HG03442 (cell line): Measurements from ENCODE around the gene F8A1.
"Not testable (repeated sequence)": the region's sequence is repeated elsewhere in the genome, so short reads cannot be mapped to it uniquely, and the experiment has no call there.

Experiments
- ATAC-seq: cut with Tn5 transposase; IDR thresholded peaks from one replicate; pipeline ENCODE4 v1.9.1; 2021; ENCODE audit warnings: mild to moderate bottlenecking, moderate library complexity; ENCODE audit not compliant: unreplicated experiment

Gene F8A1

DNA sequence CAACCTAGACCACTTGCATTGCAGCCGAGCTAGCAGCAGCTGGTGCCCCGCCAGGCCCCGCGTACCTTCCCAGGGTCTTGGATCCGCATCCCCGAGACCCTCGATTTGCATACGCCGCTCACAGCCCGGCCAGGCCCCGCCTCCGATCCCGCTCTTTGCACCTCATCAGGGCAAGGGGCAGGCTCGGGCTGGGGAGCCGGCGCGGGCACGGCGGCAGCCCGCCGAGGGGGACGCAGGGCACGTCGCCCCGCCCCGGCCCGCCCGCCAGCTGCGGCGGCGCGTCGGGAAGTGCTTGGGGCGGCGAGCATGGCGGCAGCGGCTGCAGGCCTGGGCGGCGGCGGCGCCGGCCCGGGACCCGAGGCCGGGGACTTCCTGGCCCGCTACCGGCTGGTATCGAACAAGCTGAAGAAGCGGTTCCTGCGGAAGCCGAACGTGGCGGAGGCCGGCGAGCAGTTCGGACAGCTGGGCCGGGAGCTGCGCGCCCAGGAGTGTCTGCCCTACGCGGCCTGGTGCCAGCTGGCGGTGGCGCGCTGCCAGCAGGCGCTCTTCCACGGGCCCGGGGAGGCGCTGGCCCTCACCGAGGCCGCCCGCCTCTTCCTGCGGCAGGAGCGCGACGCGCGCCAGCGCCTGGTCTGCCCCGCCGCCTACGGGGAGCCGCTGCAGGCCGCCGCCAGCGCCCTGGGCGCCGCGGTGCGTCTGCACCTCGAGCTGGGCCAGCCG, at the start of gene F8A1:
Gene F8A1, plus strand, starts transcription at position 287 of the 720 bp plus-strand sequence. Its CDS starts 20 bp downstream, at position 307.
- peak; percentile 78 for ATAC-seq

DNA sequence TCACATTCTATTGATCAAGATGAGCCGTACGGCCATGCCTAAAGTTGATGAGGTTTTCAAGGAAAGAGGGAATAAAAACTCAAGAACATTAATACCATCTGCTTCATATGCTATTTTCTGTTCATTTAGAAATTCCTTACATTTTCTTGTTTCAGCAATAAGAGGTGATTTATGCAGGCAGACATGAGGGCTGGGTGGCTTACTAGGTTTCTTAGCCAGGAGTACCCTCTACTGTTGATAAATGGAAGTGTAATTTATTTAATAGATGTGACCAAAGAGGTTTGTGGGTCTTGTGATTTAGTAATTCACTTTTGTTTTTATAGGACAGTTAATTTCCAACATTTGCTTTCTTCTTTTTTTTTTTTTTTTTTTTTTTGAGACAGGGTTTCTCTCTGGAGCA, 45.3 kb upstream of the F8A1 start:
- no peak for ATAC-seq

DNA sequence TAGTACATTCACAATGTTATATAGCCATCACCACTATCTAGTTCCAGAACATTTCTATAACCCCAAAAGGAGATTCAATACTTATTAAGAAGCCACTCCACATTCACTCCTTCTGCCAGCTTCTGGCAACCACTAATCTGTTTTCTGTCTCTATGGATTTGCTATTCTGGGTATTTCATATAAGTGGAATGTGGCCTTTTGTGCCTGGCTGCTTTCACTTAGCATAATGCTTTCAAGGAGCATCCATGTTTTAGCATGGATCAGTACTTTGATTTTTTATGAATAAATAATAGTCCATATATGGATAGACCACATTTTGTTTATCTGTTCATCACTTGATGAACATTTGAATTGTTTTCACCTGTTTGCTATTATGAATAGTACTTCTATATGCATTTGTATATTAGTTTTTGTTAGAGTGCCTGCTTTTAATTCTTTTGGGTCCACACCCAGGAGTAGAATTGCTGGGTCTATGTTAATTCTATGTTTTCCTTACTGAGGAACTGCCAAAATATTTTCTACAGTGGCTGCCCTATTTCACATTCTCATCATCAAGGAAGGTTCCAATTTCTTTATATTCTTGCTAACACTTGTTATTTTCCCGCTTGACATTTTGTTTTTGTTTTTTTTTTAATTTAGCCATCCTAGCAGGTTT, 35.1 kb upstream of the F8A1 start:
- ATAC-seq: no peak

DNA sequence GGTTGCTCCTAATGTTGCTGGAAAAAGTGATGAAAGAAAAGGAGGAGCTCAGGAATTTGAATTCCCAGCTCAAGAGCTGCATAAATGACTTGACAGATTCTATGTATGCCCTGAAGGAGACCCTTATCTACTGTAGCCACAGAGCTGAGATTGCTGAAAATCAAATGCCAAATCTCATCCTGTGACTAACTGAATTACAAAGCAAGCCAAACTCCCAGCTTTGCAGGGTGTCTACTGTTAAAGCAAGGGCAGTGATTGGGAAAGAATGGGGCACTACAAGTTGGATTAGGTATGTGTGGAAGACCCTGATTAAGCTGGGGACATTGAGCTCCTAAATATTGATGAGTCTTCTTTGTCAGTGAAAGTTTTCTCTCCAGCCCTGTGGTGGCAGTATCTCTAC, 30.9 kb upstream of the F8A1 start:
- no peak for ATAC-seq

DNA sequence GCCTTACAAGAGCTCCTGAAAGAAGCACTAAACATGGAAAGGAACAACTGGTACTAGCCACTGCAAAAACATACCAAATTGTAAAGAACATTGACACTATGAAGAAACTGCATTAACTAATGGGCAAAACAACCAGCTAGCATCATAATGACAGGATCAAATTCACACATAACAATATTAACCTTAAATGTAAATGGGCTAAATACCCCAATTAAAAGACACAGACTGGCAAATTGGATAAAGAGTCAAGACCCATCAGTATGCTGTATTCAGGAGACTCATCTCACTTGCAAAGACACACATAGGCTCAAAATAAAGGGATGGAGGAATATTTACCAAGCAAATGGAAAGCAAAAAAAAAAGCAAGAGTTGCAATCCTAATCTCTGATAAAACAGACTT, 17.6 kb upstream of the F8A1 start:
- not testable (repeated sequence) for ATAC-seq

DNA sequence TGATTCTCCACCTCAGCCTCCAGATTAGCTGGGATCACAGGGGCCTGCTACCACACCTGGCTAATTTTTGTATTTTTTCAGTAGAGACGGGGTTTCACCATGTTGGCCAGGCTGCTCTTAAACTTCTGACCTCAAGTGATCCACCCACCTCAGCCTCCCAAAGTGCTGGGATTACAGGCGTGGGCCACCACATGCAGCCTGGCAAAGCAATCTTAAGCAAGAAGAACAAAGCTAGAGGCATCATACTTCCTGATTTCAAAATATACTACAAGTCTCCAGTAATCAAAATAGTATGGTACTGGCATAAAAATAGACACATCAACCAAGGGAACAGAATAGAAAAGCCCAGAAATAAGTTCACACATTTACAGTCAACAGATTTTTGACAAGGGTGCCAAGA, 12.8 kb upstream of the F8A1 start:
- ATAC-seq: no peak

DNA sequence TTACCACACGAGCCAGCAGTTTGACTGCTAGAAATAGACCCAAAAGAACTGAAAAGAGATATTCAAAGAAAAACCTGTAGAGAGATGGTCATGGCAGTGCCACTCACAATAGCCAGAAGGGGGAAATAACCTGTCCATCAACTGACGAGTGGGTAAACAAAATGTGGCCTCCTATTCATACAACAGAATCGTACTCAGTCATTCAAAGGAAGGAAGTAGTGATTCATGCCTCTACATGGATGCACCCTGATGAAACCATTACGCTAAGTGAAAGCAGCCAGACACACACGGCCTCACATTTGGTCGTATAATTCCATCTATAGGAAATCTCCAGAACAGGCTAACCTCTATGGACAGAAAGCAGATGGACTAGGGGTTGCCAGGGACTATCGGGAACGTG, 2.1 kb upstream of the F8A1 start:
- not testable (repeated sequence) for ATAC-seq

DNA sequence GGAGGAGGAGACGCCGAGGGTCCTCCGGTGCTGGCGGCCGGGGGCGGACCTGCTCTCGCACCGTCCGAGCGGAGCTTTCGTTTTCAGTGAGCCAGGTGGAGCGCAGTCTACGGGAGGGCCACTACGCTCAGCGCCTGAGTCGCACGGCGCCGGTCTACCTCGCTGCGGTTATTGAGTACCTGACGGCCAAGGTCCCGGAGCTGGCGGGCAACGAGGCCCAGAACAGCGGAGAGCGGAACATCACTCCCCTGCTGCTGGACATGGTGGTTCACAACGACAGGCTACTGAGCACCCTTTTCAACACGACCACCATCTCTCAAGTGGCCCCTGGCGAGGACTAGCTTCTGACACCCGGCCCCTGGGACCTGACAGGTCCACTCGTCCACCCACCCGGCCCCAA, 1.1 kb upstream of the F8A1 start:
- not testable (repeated sequence) for ATAC-seq

DNA sequence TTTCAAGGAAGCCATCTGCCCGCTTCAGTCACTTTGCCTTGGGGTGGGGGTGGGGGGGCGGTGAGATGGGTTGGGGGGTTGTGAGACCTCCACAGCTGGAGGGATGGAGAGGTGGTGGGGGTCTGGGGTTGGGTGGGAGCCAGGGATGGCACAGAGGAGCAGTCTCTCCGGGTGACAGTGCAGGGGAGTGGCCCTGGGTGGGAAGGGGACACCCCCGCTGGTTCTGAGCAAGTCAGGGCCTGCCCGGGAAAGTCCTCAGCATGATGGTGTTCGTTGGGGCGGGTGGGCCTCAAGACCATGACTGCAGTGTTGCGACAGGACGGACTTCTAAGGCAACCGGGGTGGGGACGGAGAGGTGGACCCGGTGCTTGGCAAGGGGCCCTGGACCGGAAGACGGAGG, 606 bp upstream of the F8A1 start:
- ATAC-seq: not testable (repeated sequence)

DNA sequence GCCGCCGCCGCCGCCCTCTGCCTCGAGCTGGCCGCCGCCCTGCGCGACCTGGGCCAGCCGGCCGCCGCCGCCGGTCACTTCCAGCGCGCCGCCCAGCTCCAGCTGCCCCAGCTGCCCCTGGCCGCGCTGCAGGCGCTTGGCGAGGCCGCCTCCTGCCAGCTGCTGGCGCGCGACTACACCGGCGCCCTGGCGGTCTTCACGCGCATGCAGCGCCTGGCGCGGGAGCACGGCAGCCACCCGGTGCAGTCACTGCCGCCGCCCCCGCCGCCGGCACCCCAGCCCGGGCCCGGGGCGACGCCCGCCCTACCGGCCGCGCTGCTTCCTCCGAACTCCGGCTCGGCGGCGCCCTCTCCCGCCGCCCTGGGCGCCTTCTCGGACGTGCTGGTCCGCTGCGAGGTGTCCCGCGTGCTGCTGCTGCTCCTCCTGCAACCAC, 650 bp downstream of the F8A1 start:
- ATAC-seq: peak; percentile 42

DNA sequence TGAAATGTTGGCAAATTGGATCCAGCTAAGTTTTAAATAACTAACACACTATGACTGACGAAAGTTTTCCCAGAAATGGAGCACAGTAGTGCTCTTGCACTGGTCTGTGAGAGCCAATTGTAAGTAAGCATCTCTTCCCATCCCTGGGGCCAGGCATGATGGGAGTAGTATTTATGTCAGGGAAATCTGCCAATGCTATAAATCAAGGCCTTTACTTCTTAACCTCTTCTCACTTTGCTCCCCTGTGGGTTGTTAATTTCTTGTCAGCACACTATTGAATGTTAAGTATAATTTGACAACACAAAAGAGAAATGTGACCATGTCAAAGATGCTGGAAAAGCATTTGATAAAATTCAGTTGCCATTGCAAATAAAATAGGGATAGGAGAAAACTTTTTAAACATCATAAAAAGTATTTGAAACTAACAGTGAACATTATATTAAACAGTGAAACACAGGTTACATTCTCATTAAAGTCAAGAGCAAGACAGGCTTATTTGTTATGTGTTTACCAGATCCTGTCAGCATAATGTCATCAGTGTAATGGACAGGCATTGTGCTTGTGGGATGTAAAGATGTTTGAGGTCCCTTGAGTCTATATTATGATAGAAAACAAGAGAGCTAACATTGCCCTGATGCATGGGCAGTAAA, 5.0 kb downstream of the F8A1 start:
- no peak for ATAC-seq

DNA sequence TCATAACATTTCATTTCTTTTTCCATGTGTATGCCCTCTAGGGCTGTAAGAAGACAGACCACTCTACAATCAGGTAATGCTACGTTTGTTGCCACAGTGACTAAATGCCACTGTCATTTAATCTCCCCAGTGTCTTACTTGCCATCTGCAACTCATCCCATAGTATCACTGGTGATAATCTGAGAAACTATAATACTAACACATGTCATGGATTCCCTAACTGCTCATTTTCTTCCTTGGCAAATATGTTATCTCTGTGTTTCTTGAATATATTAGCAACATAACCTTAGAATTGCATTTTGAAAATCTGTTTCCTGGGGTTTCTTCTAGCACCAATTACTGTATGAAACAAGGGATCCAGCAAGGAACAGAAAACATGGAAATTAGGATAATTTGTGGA, 6.1 kb downstream of the F8A1 start:
- ATAC-seq: no peak

DNA sequence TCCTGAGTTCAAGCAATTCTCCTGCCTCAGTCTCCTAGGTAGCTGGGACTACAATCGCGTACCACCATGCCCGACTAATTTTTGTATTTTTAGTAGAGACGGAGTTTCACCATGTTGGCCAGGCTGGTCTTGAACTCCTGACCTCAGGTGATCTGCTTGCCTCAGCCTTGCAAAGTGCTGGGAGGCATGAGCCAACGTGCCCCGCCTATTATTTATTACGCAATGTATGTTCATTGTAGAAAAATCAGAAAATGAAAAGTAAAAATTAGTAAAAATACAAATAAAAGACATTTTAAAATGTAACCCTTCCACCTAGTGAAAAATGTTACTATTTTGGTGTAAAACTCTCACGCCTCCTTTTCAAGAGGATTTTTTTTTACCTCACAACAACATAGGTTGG, 14.2 kb downstream of the F8A1 start:
- ATAC-seq: no peak

DNA sequence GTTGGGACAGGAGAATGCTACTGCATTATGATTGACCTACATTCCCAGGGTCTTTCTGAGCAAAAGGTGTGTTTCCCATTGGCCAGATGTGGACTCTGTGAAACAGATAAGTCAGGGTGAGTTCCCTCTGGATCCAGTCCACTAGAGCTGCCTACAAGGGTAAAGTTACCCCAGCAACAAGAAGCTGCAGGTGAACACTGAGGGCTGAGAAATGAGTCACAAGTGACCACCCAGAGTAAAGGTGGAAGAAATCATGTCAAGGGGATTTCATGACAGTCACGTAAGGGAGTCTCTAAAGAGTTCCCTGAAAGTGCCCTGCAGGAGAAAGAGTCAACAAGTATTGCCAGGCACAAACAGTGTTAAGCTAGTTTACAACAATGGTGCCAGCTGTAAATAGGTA, 16.3 kb downstream of the F8A1 start:
- no peak for ATAC-seq

DNA sequence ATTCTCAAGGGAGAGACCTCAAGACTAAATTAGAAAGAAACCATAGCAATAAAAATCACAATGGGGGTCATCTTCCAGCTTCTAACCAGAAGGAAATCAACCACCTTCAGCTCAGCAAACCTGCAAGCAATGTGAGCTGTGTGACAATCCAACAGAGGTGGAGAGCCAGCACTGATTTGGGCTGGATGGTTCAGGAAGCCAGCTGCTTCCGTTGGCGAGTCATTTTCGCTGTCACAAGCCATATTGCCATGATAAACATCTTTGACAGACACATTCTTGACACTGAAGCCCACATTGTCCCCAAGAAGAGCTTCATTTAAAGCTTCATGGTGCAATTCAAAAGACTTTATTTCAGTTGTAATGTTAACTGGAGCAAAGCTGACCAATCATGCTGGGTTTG, 22.7 kb downstream of the F8A1 start:
- no peak for ATAC-seq

DNA sequence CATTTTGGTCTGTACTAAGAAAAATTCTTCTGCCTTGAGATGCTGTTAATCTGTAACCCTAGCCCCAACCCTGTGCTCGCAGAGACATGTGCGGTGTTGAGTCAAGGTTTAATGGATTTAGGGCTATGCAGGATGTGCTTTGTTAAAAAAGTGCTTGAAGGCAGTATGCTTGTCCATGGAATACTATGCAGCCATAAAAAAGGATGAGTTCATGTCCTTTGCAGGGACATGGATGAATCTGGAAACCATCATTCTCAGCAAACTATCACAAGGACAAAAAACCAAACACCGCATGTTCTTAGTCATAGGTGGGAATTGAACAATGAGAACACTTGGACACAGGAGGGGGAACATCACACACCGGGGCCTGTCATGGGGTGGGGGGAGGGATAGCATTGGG, 23.9 kb downstream of the F8A1 start:
- not testable (repeated sequence) for ATAC-seq

DNA sequence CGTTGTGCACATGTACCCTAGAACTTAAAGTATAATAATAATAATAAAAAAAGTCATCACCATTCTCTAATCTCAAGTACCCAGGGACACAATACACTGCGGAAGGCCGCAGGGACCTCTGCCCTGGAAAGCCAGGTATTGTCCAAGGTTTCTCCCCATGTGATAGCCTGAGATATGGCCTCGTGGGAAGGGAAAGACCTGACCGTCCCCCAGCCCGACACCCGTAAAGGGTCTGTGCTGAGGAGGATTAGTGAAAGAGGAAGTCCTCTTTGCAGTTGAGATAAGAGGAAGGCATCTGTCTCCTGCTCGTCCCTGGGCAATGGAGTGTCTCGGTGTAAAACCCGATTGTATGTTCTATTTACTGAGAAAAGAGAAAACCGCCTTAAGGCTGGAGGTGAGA, 24.4 kb downstream of the F8A1 start:
- not testable (repeated sequence) for ATAC-seq

DNA sequence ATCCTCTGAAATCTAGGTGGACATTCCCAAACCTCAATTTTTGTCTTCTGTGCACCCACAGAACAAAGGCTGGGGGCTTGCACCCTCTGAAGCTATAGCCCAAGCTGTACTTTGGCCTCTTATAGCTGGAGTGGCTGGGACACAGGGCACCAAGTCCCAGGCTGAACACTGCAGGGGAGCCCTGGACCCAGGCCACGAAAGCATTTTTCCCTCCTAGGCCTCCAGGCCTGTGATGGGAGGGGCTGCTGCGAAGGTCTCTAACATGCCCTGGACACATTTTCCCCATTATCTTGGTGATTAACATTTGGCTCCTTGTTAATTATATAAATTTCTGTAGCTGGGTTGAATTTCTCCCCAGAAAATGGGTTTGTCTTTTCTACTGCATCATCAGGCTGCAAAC, 27.9 kb downstream of the F8A1 start:
- ATAC-seq: no peak

DNA sequence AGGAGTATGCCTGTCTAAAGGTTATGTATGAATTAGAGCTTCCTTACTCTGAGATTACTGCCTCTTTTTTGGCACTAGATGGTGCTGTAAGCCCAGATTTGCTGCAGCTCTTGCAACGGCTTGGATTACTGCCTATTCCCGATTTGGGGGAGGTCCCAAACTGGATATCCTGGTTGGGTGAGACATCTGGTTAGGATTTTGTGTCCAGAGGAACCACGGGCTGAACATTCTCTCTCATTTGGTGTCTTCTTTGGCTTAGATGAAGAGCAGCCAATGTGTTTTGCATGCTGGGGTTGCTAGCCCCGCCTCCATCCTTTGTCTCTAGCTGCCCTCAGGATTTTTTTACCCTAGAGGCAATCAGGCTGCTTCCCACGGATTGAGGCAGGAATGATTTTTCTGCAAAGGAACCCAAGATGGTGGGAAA, 31.9 kb downstream of the F8A1 start:
- peak; percentile 46 for ATAC-seq

DNA sequence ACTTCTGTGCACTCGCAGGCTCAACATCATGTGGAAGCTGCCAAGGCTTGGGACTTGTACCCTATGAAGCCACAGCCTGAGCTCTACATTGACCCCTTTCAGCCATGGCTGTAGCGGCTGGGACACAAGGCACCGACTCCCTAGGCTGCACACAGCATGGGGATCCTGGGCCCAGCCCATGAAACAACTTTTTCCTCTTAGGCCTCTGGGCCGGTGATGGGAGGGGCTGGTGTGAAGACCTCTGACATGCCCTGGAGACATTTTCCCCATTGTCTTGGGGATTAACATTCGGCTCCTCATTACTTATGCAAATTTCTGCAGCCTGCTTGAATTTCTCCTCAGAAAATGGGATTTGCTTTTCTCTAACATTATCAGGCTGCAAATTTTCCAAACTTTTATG, 38.6 kb downstream of the F8A1 start:
- ATAC-seq: not testable (repeated sequence)
